CD4-positive, CD25-positive, alpha-beta regulatory T cell (primary cell): ENCODE measurements around the gene ALOX12B. TPM values are rescaled to one million over a fixed set of nuclear protein-coding genes. Genes with fewer than 3 reads are reported as not detected.

Source experiments
- ATAC-seq, 2 donors: fragments of 150-1000 bp; cut with Tn5 transposase; one replicate each; pipeline ENCODE4 v1.10.0; 2021; ENCODE audit warnings: low read depth in 2 of 2, moderate number of reproducible peaks in 2 of 2, moderate library complexity in 1 of 2
- DNase-seq, 3 donors: peaks; one replicate each; pipeline versions ENCODE4 v3.0.0 to v3.0.0-alpha.2; 2012 to 2022; ENCODE audit warnings: mixed read lengths in 1 of 3
- H3K27ac ChIP-seq: one replicate; pipeline ENCODE4 v1.7.0; 2013; ENCODE audit warnings: mild to moderate bottlenecking, low read length; ENCODE audit not compliant: insufficient read depth, poor library complexity, severe bottlenecking
- H3K27me3 ChIP-seq: one replicate; pipeline ENCODE4 v1.7.0; 2013; ENCODE audit warnings: low read length; ENCODE audit not compliant: control insufficient read depth, insufficient read depth
- H3K36me3 ChIP-seq: one replicate; pipeline ENCODE4 v1.7.0; 2013; ENCODE audit warnings: mild to moderate bottlenecking, low read length, moderate library complexity; ENCODE audit not compliant: control insufficient read depth, insufficient read depth
- H3K4me1 ChIP-seq: 2 replicates; pipeline ENCODE4 v1.7.0; 2013; ENCODE audit warnings: mild to moderate bottlenecking, low read length; ENCODE audit not compliant: insufficient read depth, control insufficient read depth, poor library complexity, severe bottlenecking
- H3K4me3 ChIP-seq: one replicate; pipeline ENCODE4 v1.7.0; 2013; ENCODE audit warnings: low read depth, mild to moderate bottlenecking, low read length, moderate library complexity
- H3K9me3 ChIP-seq, 2 experiments: 1 replicate in 1 of 2; 2 replicates in 1 of 2; pipeline ENCODE4 v1.7.0; 2013; ENCODE audit warnings: low read length in 2 of 2, mild to moderate bottlenecking in 1 of 2, moderate library complexity in 1 of 2; ENCODE audit not compliant: control insufficient read depth in 2 of 2
- H3K27ac Mint-ChIP-seq, 3 donors: one replicate each; pipeline ENCODE4 v1.8.0; 2020 to 2022; ENCODE audit warnings: mild to moderate bottlenecking in 3 of 3, mixed read lengths in 3 of 3, moderate library complexity in 2 of 3
- H3K27me3 Mint-ChIP-seq: one replicate; pipeline ENCODE4 v1.8.0; 2022; ENCODE audit warnings: mild to moderate bottlenecking, mixed read lengths
- H3K36me3 Mint-ChIP-seq: one replicate; pipeline ENCODE4 v1.8.0; 2020; ENCODE audit warnings: mixed read lengths
- H3K4me1 Mint-ChIP-seq, 4 donors: one replicate each; pipeline ENCODE4 v1.8.0; 2020 to 2022; ENCODE audit warnings: mixed read lengths in 4 of 4, mild to moderate bottlenecking in 1 of 4
- H3K4me3 Mint-ChIP-seq, 4 donors: one replicate each; pipeline ENCODE4 v1.8.0; 2020 to 2022; ENCODE audit warnings: mild to moderate bottlenecking in 4 of 4, mixed read lengths in 4 of 4, moderate library complexity in 3 of 4
- H3K9me3 Mint-ChIP-seq, 7 donors: one replicate each; pipeline ENCODE4 v1.8.0; 2020 to 2022; ENCODE audit warnings: mixed read lengths in 7 of 7, mild to moderate bottlenecking in 3 of 7, moderate library complexity in 2 of 7
- polyA plus RNA-seq, 4 donors: library from polyadenylated mRNA; unstranded; fragments of 300-500 nt; fragmentation: Illumina TruSeq; gene quantifications; one replicate each; pipeline ENCODE4 v1.2.3, GENCODE V29; 2021
- total RNA-seq: library from RNA; stranded (reverse); gene quantifications from one replicate; pipeline ENCODE4 v1.2.3, GENCODE V29; 2022

Gene ALOX12B
- total and polyA plus RNA-seq, 5 donors from 2014 or later, result 0.53 to 0.68 (median 0.67) TPM; not detected in 2

- H3K36me3 ChIP-seq, result no peaks in the 10 kb centered on the region
- no peaks in the 10 kb centered on the region for H3K27me3 ChIP-seq
- no peaks in the 10 kb centered on the region for H3K9me3 ChIP-seq
- ATAC-seq (no peak), DNase-seq (no peak)
- Mint-ChIP-seq H3K27me3 (peaks cover 15% of the 10 kb centered on the region), H3K27ac (no peak overlapping the region), H3K4me1 (no peaks in the 10 kb centered on the region), H3K9me3 (peaks cover 0 to 3% (median 0%) of the 10 kb centered on the region in 7 donors), H3K4me3 (no peak overlapping the region), H3K36me3 (no peaks in the 10 kb centered on the region)
- no peak overlapping the region for H3K27ac ChIP-seq
- peaks cover 4% of the 10 kb centered on the region for H3K4me1 ChIP-seq
- H3K4me3 ChIP-seq, result no peak overlapping the region
Measured at GRCh38 chr17:8104911-8105310, 17.4 kb upstream of the ALOX12B start.

- Mint-ChIP-seq H3K4me1 (no peaks in the 10 kb centered on the region), H3K27me3 (peaks cover 15% of the 10 kb centered on the region), H3K36me3 (no peaks in the 10 kb centered on the region), H3K27ac (peak overlapping the region in 1 of 3 donors; percentile 32), H3K9me3 (peaks cover 0 to 3% (median 0%) of the 10 kb centered on the region in 7 donors), H3K4me3 (no peak overlapping the region)
- no peaks in the 10 kb centered on the region for H3K4me1 ChIP-seq
- no peaks in the 10 kb centered on the region for H3K27me3 ChIP-seq
- H3K4me3 ChIP-seq, result no peak overlapping the region
- DNase-seq, result no peak
- no peaks in the 10 kb centered on the region for H3K36me3 ChIP-seq
- H3K9me3 ChIP-seq, result no peaks in the 10 kb centered on the region
- H3K27ac ChIP-seq, result no peak overlapping the region
- no peak for ATAC-seq
Measured at GRCh38 chr17:8103549-8103948, 16.0 kb upstream of the ALOX12B start.

- DNase-seq (no peak), ATAC-seq (no peak)
- no peaks in the 10 kb centered on the region for H3K9me3 ChIP-seq
- no peak overlapping the region for H3K4me3 ChIP-seq
- H3K27ac Mint-ChIP-seq, result no peak overlapping the region
- H3K27me3 ChIP-seq, result no peaks in the 10 kb centered on the region
- H3K27ac ChIP-seq, result no peak overlapping the region
- H3K4me1 ChIP-seq, result no peaks in the 10 kb centered on the region
- H3K27me3 Mint-ChIP-seq, result peaks cover 7% of the 10 kb centered on the region
- no peaks in the 10 kb centered on the region for H3K36me3 ChIP-seq
- no peaks in the 10 kb centered on the region for H3K4me1 Mint-ChIP-seq
- no peaks in the 10 kb centered on the region for H3K36me3 Mint-ChIP-seq
- no peak overlapping the region for H3K4me3 Mint-ChIP-seq
- peaks cover 0 to 1% (median 0%) of the 10 kb centered on the region in 7 donors for H3K9me3 Mint-ChIP-seq
Measured at GRCh38 chr17:8101721-8102120, 14.2 kb upstream of the ALOX12B start.

- Mint-ChIP-seq H3K4me1 (no peaks in the 10 kb centered on the region), H3K36me3 (no peaks in the 10 kb centered on the region), H3K9me3 (no peaks in the 10 kb centered on the region), H3K27me3 (peaks cover 9% of the 10 kb centered on the region), H3K27ac (no peak overlapping the region), H3K4me3 (no peak overlapping the region)
- ATAC-seq, result no peak
- H3K36me3 ChIP-seq, result no peaks in the 10 kb centered on the region
- H3K4me3 ChIP-seq, result no peak overlapping the region
- DNase-seq, result no peak
- no peaks in the 10 kb centered on the region for H3K4me1 ChIP-seq
- H3K27me3 ChIP-seq, result no peaks in the 10 kb centered on the region
- H3K27ac ChIP-seq, result no peak overlapping the region
- H3K9me3 ChIP-seq, result no peaks in the 10 kb centered on the region
Measured at GRCh38 chr17:8100763-8101162, 13.2 kb upstream of the ALOX12B start.

- H3K9me3 Mint-ChIP-seq, result no peaks in the 10 kb centered on the region
- H3K4me1 ChIP-seq, result no peaks in the 10 kb centered on the region
- H3K9me3 ChIP-seq, result no peaks in the 10 kb centered on the region
- H3K4me3 Mint-ChIP-seq, result no peak overlapping the region
- no peaks in the 10 kb centered on the region for H3K36me3 ChIP-seq
- ATAC-seq, result no peak
- no peaks in the 10 kb centered on the region for H3K4me1 Mint-ChIP-seq
- H3K27ac Mint-ChIP-seq, result peak overlapping the region in 1 of 3 donors; percentile 54
- no peaks in the 10 kb centered on the region for H3K36me3 Mint-ChIP-seq
- H3K27me3 Mint-ChIP-seq, result peaks cover 9% of the 10 kb centered on the region
- no peak overlapping the region for H3K4me3 ChIP-seq
- H3K27ac ChIP-seq, result no peak overlapping the region
- no peaks in the 10 kb centered on the region for H3K27me3 ChIP-seq
- DNase-seq, result no peak
Measured at GRCh38 chr17:8100111-8100510, 12.6 kb upstream of the ALOX12B start.

GRCh38 chr17:8096541-8096940 lies 9.0 kb upstream of the ALOX12B start:
- Histone ChIP-seq H3K9me3 (no peaks in the 10 kb centered on the region), H3K4me1 (peaks cover 5% of the 10 kb centered on the region), H3K27me3 (no peaks in the 10 kb centered on the region), H3K27ac (no peak overlapping the region), H3K4me3 (no peak overlapping the region), H3K36me3 (no peaks in the 10 kb centered on the region)
- H3K9me3 Mint-ChIP-seq, result no peaks in the 10 kb centered on the region
- no peak for DNase-seq
- no peak for ATAC-seq
- peak overlapping the region in 1 of 3 donors; percentile 25 for H3K27ac Mint-ChIP-seq
- H3K4me3 Mint-ChIP-seq, result no peak overlapping the region
- peaks cover 16% of the 10 kb centered on the region for H3K27me3 Mint-ChIP-seq
- peaks cover 4 to 12% (median 4%) of the 10 kb centered on the region in 4 donors for H3K4me1 Mint-ChIP-seq
- no peaks in the 10 kb centered on the region for H3K36me3 Mint-ChIP-seq

- Mint-ChIP-seq H3K27ac (peak overlapping the region in 1 of 3 donors; percentile 26), H3K4me3 (no peak overlapping the region), H3K4me1 (peaks cover 4 to 12% (median 4%) of the 10 kb centered on the region in 4 donors), H3K9me3 (no peaks in the 10 kb centered on the region), H3K36me3 (no peaks in the 10 kb centered on the region), H3K27me3 (peaks cover 19% of the 10 kb centered on the region)
- Histone ChIP-seq H3K4me1 (peaks cover 5% of the 10 kb centered on the region), H3K4me3 (no peak overlapping the region), H3K27me3 (no peaks in the 10 kb centered on the region), H3K36me3 (no peaks in the 10 kb centered on the region), H3K27ac (no peak overlapping the region), H3K9me3 (no peaks in the 10 kb centered on the region)
- no peak for ATAC-seq
- DNase-seq, result no peak
Measured at GRCh38 chr17:8095361-8095760, 7.8 kb upstream of the ALOX12B start.

GRCh38 chr17:8091033-8091687 lies 3.6 kb upstream of the ALOX12B start:
- no peak overlapping the region for H3K4me3 ChIP-seq
- Mint-ChIP-seq H3K36me3 (no peaks in the 10 kb centered on the region), H3K27me3 (peaks cover 29% of the 10 kb centered on the region), H3K4me1 (peaks cover 4 to 12% (median 4%) of the 10 kb centered on the region in 4 donors), H3K27ac (no peak overlapping the region), H3K4me3 (no peak overlapping the region), H3K9me3 (no peaks in the 10 kb centered on the region)
- no peak overlapping the region for H3K27ac ChIP-seq
- peaks cover 5% of the 10 kb centered on the region for H3K4me1 ChIP-seq
- DNase-seq, result no peak
- peak in 1 of 2 donors; percentile 17 for ATAC-seq
- no peaks in the 10 kb centered on the region for H3K9me3 ChIP-seq
- no peaks in the 10 kb centered on the region for H3K36me3 ChIP-seq
- peaks cover 2% of the 10 kb centered on the region for H3K27me3 ChIP-seq
